GM12878 (cell line): ENCODE results near the gene RGS16.

Experiments
- TCF12 ChIP-seq: IDR thresholded peaks from 2 replicates; pipeline ENCODE4 v1.6.1; 2011; ENCODE audit warnings: low read depth, mild to moderate bottlenecking, low read length
- TF ChIP-seq, protein P1 (sequence below), 3 experiments: IDR thresholded peaks in 2 of 3; conservative IDR thresholded peaks in 1 of 3; 2 replicates each; pipeline ENCODE4 v1.5.1; 2011; ENCODE audit warnings: low read depth in 3 of 3, low read length in 3 of 3, mild to moderate bottlenecking in 3 of 3, control low read depth in 2 of 3, moderate library complexity in 2 of 3, inconsistent platforms in 1 of 3, mixed read lengths in 1 of 3; ENCODE audit not compliant: control insufficient read depth in 2 of 3, insufficient read depth in 1 of 3; ENCODE audit errors: extremely low read depth in 1 of 3

DNA sequence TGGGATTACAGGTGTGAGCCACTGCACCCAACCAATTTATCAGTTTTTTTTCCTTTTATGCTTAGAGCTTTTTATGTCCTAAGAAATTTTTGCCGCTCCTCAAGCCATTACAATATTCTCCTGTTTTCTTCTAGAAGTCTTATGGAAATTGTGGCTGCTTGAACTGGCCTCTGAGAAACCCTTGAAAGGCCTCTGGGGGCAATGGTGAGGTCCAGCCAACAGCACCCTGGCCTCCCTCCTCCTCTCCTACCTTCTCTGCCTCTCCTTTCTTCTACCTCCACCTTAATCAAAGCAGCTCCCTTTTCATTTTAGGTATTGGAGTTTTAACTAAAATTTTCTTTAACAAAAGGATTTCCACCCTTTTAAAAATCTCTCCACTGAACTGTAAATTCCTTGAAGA, 24.5 kb upstream of the RGS16 start:
- TF ChIP-seq, protein P1, sequence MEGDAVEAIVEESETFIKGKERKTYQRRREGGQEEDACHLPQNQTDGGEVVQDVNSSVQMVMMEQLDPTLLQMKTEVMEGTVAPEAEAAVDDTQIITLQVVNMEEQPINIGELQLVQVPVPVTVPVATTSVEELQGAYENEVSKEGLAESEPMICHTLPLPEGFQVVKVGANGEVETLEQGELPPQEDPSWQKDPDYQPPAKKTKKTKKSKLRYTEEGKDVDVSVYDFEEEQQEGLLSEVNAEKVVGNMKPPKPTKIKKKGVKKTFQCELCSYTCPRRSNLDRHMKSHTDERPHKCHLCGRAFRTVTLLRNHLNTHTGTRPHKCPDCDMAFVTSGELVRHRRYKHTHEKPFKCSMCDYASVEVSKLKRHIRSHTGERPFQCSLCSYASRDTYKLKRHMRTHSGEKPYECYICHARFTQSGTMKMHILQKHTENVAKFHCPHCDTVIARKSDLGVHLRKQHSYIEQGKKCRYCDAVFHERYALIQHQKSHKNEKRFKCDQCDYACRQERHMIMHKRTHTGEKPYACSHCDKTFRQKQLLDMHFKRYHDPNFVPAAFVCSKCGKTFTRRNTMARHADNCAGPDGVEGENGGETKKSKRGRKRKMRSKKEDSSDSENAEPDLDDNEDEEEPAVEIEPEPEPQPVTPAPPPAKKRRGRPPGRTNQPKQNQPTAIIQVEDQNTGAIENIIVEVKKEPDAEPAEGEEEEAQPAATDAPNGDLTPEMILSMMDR (IDR thresholded peaks at IDR 0.05 in 2 of 3, conservative IDR thresholded peaks at IDR 0.05 in 1 of 3; ENCODE audit: control insufficient read depth in 2 of 3, extremely low read depth in 1 of 3, insufficient read depth in 1 of 3, low read depth in 3 of 3, low read length in 3 of 3): no peak
- TF ChIP-seq TCF12: no peak
